Mammary epithelial cell (primary cell): ENCODE data around the gene BDKRB1.

Source experiments
- EZH2 ChIP-seq: IDR thresholded peaks from 2 replicates; pipeline ENCODE4 v1.6.1; 2012; ENCODE audit warnings: low read length, inconsistent platforms, borderline replicate concordance
- TF ChIP-seq, protein P1 (sequence below), 2 donors: IDR thresholded peaks in 1 of 2; conservative IDR thresholded peaks in 1 of 2; 2 replicates each; pipeline ENCODE4 v1.5.1; 2011 to 2012; ENCODE audit warnings: inconsistent platforms in 2 of 2, low read length in 2 of 2, mild to moderate bottlenecking in 2 of 2, control low read depth in 1 of 2, low read depth in 1 of 2; ENCODE audit not compliant: insufficient read depth in 1 of 2; ENCODE audit errors: extremely low read depth in 1 of 2

- TF ChIP-seq, protein P1, sequence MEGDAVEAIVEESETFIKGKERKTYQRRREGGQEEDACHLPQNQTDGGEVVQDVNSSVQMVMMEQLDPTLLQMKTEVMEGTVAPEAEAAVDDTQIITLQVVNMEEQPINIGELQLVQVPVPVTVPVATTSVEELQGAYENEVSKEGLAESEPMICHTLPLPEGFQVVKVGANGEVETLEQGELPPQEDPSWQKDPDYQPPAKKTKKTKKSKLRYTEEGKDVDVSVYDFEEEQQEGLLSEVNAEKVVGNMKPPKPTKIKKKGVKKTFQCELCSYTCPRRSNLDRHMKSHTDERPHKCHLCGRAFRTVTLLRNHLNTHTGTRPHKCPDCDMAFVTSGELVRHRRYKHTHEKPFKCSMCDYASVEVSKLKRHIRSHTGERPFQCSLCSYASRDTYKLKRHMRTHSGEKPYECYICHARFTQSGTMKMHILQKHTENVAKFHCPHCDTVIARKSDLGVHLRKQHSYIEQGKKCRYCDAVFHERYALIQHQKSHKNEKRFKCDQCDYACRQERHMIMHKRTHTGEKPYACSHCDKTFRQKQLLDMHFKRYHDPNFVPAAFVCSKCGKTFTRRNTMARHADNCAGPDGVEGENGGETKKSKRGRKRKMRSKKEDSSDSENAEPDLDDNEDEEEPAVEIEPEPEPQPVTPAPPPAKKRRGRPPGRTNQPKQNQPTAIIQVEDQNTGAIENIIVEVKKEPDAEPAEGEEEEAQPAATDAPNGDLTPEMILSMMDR (conservative IDR thresholded peaks at IDR 0.05 in 1 of 2, IDR thresholded peaks at IDR 0.05 in 1 of 2; ENCODE audit: extremely low read depth in 1 of 2, insufficient read depth in 1 of 2, low read depth in 1 of 2, low read length in 2 of 2): no peak
- no peak for TF ChIP-seq EZH2
These were observed 49.5 kb upstream of the BDKRB1 start for GRCh38 chr14:96206461-96206860.
